Measurements from ENCODE around the gene SMIM36.

The SMIM36 gene

DNA sequence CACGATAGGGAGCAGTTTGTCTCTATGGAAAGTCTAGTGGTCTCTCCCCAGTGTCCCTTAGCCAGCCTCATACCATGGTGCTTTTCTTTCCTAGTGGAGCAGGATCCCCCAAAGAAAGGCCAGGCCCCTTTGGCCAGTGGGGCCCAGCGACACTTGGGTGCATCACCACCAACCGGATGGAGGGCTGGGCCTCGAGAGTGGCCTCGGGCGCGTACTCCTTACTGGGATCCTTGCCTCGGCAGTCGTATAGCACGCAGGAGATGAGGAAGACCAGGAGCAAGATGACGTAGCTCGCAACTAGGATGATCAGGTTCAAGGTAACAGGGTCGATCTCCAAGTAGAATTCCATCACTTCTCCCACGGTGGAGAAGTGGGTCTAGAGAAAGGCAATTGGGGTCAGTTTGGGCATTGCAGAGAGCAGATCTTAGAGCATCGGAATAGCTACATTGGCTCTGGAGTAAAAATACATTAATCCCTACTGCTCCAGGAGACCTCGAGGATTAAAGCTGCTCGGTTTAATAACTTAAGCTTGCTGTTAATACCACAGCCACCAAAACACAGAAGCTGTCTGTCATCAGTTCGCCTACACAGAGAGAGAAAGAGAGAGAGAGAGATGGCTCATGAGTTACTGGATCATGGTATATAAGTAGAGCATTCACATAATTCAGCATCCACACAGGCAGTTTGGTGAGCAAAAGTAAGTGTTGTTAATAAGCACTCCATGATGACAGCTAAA lies at the start of gene SMIM36:
Gene SMIM36 (minus strand): TSS at position 467 of the 736 bp plus-strand sequence.
- DNase-seq (no peak), ATAC-seq (replicated peaks) (no peak)
- Mint-ChIP-seq H3K4me3 (no peak within 1 kb of the TSS), H3K36me3 (no peaks in the 10 kb centered on the region), H3K9me3 (no peaks in the 10 kb centered on the region), H3K27me3 (peaks cover 0 to 6% of the 10 kb centered on the region in 2 donors), H3K4me1 (peaks cover 0 to 5% of the 10 kb centered on the region in 2 donors), H3K27ac (no peak within 1 kb of the TSS)

DNA sequence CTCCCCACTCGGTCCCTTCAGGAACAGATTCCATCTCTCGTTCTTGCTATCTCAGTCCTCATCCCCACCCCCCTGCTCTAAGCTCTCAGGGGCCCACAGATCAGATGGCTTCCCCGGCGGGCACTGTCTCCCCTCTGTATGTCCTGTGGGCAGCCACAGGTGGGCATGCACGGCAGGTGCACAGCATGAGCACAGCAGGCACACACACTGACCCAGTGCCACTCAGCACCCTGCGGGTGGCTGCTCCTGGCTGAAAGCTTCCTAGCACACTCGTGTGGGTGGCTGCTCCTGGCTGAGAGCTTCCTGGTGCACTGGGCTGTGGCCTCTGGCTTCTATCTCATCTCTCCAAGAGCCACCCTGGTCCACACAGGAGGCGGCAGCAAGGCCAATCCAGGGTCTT lies 44.5 kb upstream of the SMIM36 start:
- no peaks in the 10 kb centered on the region for H3K9me3 Mint-ChIP-seq
- no peaks in the 10 kb centered on the region for H3K36me3 Mint-ChIP-seq
- no peak overlapping the region for H3K4me3 Mint-ChIP-seq
- no peak overlapping the region for H3K27ac Mint-ChIP-seq
- no peaks in the 10 kb centered on the region for H3K4me1 Mint-ChIP-seq
- no peak for ATAC-seq (replicated peaks)
- H3K27me3 Mint-ChIP-seq, result peaks cover 14 to 20% of the 10 kb centered on the region in 2 donors
- DNase-seq, result no peak

DNA sequence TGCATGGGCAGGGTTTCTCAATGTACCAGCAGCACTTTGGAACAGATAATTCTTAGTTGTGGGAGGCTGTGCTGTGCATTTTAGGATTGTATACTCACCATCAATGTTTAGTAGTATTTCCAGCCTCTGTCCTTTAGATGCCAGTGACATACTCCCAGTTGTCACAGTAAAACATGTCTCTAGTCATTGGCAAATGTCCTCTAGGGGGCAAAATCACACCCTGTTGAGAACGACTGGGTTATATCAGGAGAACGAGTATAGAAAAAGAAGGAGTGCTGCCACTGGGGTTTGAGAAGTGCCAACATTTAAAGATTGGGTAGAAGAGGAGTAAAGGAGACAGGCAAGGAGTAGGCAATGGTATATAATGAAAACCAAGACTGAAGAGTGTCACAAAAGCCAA lies 37.9 kb upstream of the SMIM36 start:
- ATAC-seq (replicated peaks), result no peak
- Mint-ChIP-seq H3K4me3 (no peak overlapping the region), H3K27ac (no peak overlapping the region), H3K9me3 (no peaks in the 10 kb centered on the region), H3K36me3 (no peaks in the 10 kb centered on the region), H3K4me1 (no peaks in the 10 kb centered on the region), H3K27me3 (peaks cover 20 to 26% of the 10 kb centered on the region in 2 donors)
- no peak for DNase-seq

DNA sequence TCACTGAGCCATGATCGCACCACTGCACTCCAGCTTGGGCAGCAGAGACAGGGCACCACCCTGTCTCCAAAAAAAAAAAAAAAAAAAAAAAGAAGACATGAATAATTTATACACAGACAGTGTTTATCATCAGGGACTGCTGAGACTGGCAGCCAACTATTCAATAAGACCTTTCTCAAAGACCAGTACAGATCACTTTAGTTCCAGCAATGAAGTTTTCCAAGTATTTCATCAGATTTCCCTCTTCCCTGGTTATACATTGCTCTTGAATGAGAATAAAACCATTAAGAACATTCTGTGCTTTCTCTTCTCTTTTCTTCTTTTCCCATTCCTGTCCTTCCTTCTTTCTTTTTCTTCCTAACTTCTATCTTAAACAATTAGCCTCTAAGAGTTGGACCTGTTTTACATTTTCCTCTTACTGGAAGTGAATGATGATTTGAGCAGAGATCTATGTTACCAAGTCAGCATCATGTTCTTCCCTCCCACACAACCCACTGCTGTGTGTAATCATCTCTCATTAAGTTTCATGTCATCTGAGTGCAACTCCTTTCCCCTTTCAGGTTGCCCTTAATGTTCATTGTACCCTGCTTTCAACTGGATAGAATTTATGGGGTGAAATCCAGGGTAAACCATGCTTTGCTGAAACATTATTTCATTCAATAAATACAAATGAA lies 35.9 kb upstream of the SMIM36 start:
- Mint-ChIP-seq H3K27me3 (peaks cover 29 to 33% of the 10 kb centered on the region in 2 donors), H3K4me3 (no peak overlapping the region), H3K36me3 (no peaks in the 10 kb centered on the region), H3K4me1 (no peaks in the 10 kb centered on the region), H3K27ac (peak overlapping the region; percentile 2), H3K9me3 (peaks cover 0 to 2% of the 10 kb centered on the region in 2 donors)
- ATAC-seq (replicated peaks) (no peak), DNase-seq (no peak)

DNA sequence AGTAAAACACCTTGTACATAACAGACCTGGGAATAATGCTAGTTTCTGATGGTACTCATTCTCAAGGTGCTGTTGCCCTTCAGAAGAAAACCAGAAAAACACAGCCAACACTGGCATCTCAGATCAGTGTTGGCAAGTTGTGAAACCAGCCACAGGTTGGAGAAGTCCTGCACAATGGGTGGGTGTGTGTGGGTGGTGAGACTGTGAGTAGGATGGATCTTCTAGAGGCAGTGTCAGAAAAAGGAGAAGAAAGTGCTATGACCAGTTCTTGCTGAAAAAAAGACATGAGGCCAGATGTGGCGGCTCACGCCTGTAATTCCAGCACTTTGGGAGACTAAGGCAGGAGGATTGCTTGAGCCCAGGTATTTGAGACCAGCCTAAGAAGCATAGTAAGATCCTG lies 35.2 kb upstream of the SMIM36 start:
- Mint-ChIP-seq H3K27ac (no peak overlapping the region), H3K36me3 (no peaks in the 10 kb centered on the region), H3K4me1 (no peaks in the 10 kb centered on the region), H3K9me3 (peaks cover 0 to 2% of the 10 kb centered on the region in 2 donors), H3K4me3 (no peak overlapping the region), H3K27me3 (peaks cover 29 to 37% of the 10 kb centered on the region in 2 donors)
- ATAC-seq (replicated peaks) (no peak), DNase-seq (no peak)

DNA sequence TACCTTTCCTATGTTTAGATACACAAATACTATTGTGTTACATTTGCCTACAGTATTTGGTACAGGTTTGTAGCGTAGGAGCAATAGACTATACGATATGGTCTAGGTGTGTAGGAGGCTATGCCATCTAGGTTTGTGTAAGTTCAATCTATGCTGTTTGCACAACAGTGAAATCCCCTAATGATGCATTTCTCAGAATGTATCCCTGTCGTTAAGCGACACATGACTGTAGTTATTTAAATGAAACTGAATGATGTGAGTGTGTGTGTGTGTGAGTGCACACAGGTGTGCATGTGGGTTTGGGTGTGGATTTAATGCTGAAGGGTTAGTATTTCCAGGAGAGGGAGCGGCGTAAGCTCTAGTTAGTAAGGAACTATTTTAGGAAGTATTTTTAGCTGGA lies 34.6 kb upstream of the SMIM36 start:
- no peak overlapping the region for H3K4me3 Mint-ChIP-seq
- H3K36me3 Mint-ChIP-seq, result no peaks in the 10 kb centered on the region
- no peak overlapping the region for H3K27ac Mint-ChIP-seq
- peaks cover 29 to 38% of the 10 kb centered on the region in 2 donors for H3K27me3 Mint-ChIP-seq
- ATAC-seq (replicated peaks) (no peak), DNase-seq (no peak)
- H3K9me3 Mint-ChIP-seq, result peaks cover 0 to 2% of the 10 kb centered on the region in 2 donors
- H3K4me1 Mint-ChIP-seq, result no peaks in the 10 kb centered on the region

DNA sequence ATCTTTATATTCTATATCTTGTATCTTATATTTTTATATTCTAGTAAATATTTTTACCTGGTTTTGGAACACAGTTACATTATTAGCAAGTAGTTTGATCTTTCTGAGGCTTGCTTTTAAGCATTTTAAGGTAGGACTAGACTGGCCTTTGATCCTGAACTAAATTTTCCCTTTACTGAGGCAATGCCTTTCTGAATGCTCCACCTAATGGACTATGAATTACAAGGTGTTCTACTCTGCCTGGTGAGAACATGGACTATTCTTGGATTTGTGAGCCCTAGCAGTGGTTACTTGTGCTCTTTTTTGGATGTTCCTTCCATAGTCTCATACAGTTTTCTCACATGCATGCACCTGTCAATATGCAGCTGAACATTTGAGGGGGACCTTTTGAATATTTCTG lies 32.5 kb upstream of the SMIM36 start:
- ATAC-seq (replicated peaks) (no peak), DNase-seq (no peak)
- Mint-ChIP-seq H3K4me3 (no peak overlapping the region), H3K27me3 (peaks cover 23 to 45% of the 10 kb centered on the region in 2 donors), H3K9me3 (peaks cover 0 to 2% of the 10 kb centered on the region in 2 donors), H3K27ac (no peak overlapping the region), H3K36me3 (no peaks in the 10 kb centered on the region), H3K4me1 (no peaks in the 10 kb centered on the region)

DNA sequence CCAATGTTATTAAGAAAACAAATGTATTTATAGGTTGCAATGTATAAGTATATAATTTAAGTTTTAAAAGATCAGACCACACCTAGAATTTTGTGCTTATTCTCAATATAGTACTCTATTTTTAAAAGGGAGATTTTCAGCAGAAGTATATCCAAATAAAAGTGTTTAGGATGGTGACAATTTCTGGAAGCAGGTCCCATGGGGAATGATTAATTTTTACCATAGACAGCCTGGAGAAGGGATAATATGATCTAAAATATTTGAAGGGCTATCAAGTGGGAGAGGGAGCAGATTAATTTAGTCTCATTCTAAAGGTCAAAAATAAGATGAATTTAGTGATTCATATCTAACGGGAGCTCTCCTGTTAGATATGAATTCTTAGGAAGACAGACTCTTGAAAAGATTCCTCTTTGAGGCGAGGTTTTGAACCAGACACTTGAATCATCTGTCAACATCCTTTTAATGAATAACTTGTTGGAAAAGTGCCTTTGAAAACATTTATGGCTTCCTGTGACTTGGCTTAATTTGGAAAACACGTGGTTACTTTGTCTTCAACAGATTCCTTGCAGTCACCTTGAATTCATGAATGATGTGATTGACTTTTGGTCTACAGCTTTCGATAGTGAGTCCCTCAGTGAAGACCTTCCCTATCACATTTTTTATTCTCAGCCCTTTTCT lies 29.3 kb upstream of the SMIM36 start:
- H3K27me3 Mint-ChIP-seq, result peaks cover 14 to 31% of the 10 kb centered on the region in 2 donors
- H3K9me3 Mint-ChIP-seq, result peaks cover 0 to 2% of the 10 kb centered on the region in 2 donors
- no peak for DNase-seq
- ATAC-seq (replicated peaks), result no peak
- H3K27ac Mint-ChIP-seq, result no peak overlapping the region
- no peaks in the 10 kb centered on the region for H3K4me1 Mint-ChIP-seq
- H3K36me3 Mint-ChIP-seq, result no peaks in the 10 kb centered on the region
- H3K4me3 Mint-ChIP-seq, result no peak overlapping the region

DNA sequence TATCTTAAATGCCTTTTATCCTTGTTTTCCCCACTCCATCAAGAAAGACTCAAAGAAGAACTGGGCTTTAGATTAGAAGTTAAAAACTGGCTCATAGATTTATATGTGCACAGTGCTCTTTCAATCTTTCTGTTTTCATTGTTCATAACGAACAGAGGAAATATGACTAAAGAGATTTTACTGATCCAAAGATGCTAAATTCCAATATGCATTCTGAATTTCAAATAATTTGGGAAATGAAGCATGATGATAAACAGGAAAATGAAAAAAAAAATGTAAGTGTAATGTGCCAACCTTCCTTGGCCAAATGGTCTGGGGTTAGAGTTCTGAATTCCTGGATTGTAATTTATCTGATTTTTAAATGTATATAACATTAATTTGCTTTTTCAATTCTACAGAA lies 25.0 kb upstream of the SMIM36 start:
- Mint-ChIP-seq H3K9me3 (no peaks in the 10 kb centered on the region), H3K4me1 (no peaks in the 10 kb centered on the region), H3K27ac (no peak overlapping the region), H3K4me3 (no peak overlapping the region), H3K36me3 (no peaks in the 10 kb centered on the region), H3K27me3 (peaks cover 9 to 21% of the 10 kb centered on the region in 2 donors)
- DNase-seq, result no peak
- no peak for ATAC-seq (replicated peaks)

DNA sequence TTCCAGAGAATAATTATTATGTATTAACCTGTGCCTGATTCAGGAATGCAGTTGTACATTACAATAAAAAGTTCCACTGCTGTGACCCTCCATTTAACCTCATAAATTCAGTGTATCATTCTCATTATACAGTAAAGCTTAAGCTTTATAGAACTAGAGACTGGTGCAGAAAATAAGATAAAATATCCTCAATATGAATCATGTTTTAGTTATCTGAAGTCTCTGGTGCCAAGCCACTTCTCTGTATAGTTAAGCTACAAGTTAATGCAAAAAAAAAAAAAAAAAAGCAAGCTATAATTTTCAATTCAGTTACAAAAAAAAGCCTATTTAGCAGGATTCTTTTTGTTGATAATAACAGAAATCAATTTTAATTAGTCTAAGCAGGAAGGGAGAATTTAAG lies 22.4 kb upstream of the SMIM36 start:
- no peak overlapping the region for H3K27ac Mint-ChIP-seq
- H3K27me3 Mint-ChIP-seq, result peaks cover 9 to 13% of the 10 kb centered on the region in 2 donors
- ATAC-seq (replicated peaks), result no peak
- no peak overlapping the region for H3K4me3 Mint-ChIP-seq
- no peak for DNase-seq
- no peaks in the 10 kb centered on the region for H3K4me1 Mint-ChIP-seq
- H3K9me3 Mint-ChIP-seq, result no peaks in the 10 kb centered on the region
- no peaks in the 10 kb centered on the region for H3K36me3 Mint-ChIP-seq

DNA sequence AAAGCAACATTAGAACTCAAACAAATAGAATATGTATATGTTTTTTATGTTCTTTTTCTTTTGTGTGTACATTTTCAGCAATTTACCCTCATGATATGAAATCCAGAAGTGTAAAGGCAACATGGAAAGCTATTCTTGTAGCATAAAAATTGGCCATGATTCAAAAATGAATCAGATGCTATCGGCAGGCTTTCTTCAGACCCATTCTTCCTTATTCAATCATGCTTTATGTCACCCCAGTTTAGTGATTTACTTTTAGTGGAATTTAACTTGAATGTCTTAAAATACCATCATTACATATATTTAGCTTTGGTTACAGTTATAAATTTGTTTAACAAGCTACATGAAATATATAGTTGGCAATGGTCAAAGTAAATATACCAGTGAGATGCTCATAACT lies 21.4 kb upstream of the SMIM36 start:
- Mint-ChIP-seq H3K36me3 (no peaks in the 10 kb centered on the region), H3K27ac (no peak overlapping the region), H3K4me3 (no peak overlapping the region), H3K4me1 (no peaks in the 10 kb centered on the region), H3K9me3 (no peaks in the 10 kb centered on the region), H3K27me3 (peaks cover under 1 to 15% of the 10 kb centered on the region in 2 donors)
- no peak for DNase-seq
- no peak for ATAC-seq (replicated peaks)

DNA sequence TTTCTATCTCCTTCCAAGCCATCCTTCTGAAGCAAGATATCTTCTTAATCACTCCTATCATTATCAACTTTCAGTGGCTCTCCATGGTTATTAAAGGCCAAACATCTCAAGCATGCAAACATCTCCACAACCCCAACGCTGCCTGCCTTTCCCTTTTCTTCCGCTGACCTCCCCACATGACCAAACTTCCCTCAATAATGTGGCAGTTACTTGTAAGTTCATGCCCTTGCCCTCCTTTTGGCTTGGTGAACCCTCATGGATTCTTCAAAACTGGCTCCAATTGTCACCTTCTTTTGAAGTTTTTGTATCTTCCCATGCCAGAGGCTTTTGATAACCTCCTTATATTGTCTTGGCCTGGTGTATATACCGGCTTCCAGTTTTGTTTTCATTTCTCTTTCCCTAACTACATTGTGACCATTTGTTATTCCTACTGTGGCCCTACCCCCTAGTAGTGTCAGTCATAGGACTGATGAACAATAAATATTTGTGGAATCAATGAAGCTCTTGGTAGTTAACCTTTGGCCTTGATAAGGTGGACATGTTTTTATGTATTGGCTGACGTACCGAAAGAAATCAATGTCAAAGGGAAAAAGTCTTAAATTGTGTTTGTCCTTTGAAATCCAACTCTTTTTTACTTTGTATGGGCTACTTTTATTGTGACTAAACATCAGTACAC lies 19.9 kb upstream of the SMIM36 start:
- no peak overlapping the region for H3K27ac Mint-ChIP-seq
- ATAC-seq (replicated peaks), result no peak
- no peak overlapping the region for H3K4me3 Mint-ChIP-seq
- no peaks in the 10 kb centered on the region for H3K4me1 Mint-ChIP-seq
- peaks cover 0 to 15% of the 10 kb centered on the region in 2 donors for H3K27me3 Mint-ChIP-seq
- no peaks in the 10 kb centered on the region for H3K9me3 Mint-ChIP-seq
- H3K36me3 Mint-ChIP-seq, result no peaks in the 10 kb centered on the region
- DNase-seq, result no peak

DNA sequence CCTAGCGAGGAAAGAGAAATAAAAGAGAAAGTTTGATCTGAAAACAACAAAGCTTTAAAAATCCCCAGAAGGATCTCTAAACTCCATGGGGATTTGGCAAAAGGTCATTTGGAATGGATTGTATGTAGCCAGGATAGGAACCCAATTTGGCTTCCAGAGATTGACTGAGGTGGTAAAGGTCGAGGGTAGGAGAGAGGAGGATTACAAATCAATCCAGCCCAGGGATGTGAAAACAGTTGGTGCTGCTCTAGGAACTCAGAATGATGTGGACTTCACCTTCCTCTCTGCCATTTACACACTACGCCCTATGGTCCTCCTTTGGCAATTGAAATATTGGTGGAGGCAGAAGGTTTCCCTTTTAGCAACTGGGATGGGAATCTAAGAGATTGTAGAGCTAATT lies 18.8 kb upstream of the SMIM36 start:
- Mint-ChIP-seq H3K36me3 (no peaks in the 10 kb centered on the region), H3K4me1 (peaks cover 1 to 4% of the 10 kb centered on the region in 2 donors), H3K27ac (no peak overlapping the region), H3K4me3 (no peak overlapping the region), H3K27me3 (peaks cover 0 to 19% of the 10 kb centered on the region in 2 donors), H3K9me3 (no peaks in the 10 kb centered on the region)
- no peak for DNase-seq
- no peak for ATAC-seq (replicated peaks)

DNA sequence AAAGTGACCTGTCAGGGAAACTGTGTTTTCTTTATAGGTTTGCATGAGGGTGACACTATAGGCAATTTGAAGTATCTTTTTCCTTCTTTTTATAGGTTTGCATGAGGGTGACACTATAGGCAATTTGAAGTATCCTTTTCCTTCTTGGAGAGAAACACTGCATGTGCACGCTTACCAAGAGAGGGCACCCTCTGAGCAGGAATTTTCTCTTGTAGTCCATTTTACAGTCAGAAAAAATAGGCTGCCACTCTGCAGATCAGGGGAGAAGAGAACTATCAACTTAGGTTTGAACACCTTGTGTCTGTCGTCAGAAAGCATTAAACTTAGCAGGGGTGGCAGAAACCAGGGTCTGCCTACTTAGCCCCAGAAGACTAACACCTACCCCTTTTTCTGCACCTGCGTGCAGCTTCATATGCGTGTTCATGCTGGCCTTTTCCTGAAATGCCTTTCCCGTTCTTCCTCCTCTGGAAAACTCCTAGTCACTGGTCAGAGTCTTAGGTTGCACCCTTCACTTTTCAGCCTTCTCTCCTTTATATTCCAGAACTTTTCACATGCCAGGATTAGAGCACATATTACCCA lies 16.4 kb upstream of the SMIM36 start:
- H3K27me3 Mint-ChIP-seq, result peaks cover 2 to 11% of the 10 kb centered on the region in 2 donors
- H3K4me1 Mint-ChIP-seq, result peaks cover 3 to 13% of the 10 kb centered on the region in 2 donors
- H3K4me3 Mint-ChIP-seq, result no peak overlapping the region
- no peak for DNase-seq
- H3K27ac Mint-ChIP-seq, result no peak overlapping the region
- ATAC-seq (replicated peaks), result no peak
- H3K36me3 Mint-ChIP-seq, result no peaks in the 10 kb centered on the region
- H3K9me3 Mint-ChIP-seq, result peaks cover 0 to 5% of the 10 kb centered on the region in 2 donors

Data from stimulated activated naive B cell treated with anti-CD40 and anti-IgM and Interleukin-4, amounts not matched to agents 10 μg/mL and 1 μg/mL and 100 μg/mL, for 72 hours (primary cell).